ENCODE results near the gene MIA2. TPM values are rescaled to one million over a fixed set of nuclear protein-coding genes. Genes with fewer than 3 reads are reported as not detected.

Gene MIA2
- total RNA-seq, 2 experiments from 2014 or later: 19.1 to 19.5 TPM

- peaks cover 6% of the 10 kb centered on the region for H3K36me3 Mint-ChIP-seq
Measured at GRCh38 chr14:39432619-39433451, 199.1 kb downstream of the MIA2 start.

GRCh38 chr14:39433452-39433813, 199.7 kb downstream of the MIA2 start:
- H3K27ac Mint-ChIP-seq: peak overlapping the region; percentile 94
- no peaks in the 10 kb centered on the region for H3K27me3 Mint-ChIP-seq
- H3K36me3 Mint-ChIP-seq: peaks cover 6% of the 10 kb centered on the region
- H3K4me3 Mint-ChIP-seq: peak overlapping the region; percentile 87
- H3K9me3 Mint-ChIP-seq: no peaks in the 10 kb centered on the region
- H3K4me1 Mint-ChIP-seq: peaks cover 29% of the 10 kb centered on the region
- no peak for DNase-seq

More at GRCh38 chr14:39432619-39433451, 199.1 kb downstream of the MIA2 start:
- peak overlapping the region; percentile 87 for H3K4me3 Mint-ChIP-seq
- peaks cover 35% of the 10 kb centered on the region for H3K4me1 Mint-ChIP-seq
- H3K9me3 Mint-ChIP-seq: no peaks in the 10 kb centered on the region
- DNase-seq: peak; percentile 80
- H3K27ac Mint-ChIP-seq: peak overlapping the region; percentile 94
- H3K27me3 Mint-ChIP-seq: no peaks in the 10 kb centered on the region

GRCh38 chr14:39434401-39434800, 200.7 kb downstream of the MIA2 start:
- Mint-ChIP-seq H3K4me3 (no peak overlapping the region), H3K27ac (no peak overlapping the region), H3K9me3 (no peaks in the 10 kb centered on the region), H3K36me3 (peaks cover 6% of the 10 kb centered on the region), H3K4me1 (peaks cover 21% of the 10 kb centered on the region), H3K27me3 (no peaks in the 10 kb centered on the region)
- no peak for DNase-seq

- no peak overlapping the region for H3K27ac Mint-ChIP-seq
- no peak for DNase-seq
- no peaks in the 10 kb centered on the region for H3K27me3 Mint-ChIP-seq
- peaks cover 13% of the 10 kb centered on the region for H3K4me1 Mint-ChIP-seq
- H3K4me3 Mint-ChIP-seq: no peak overlapping the region
- H3K36me3 Mint-ChIP-seq: peaks cover 4% of the 10 kb centered on the region
- H3K9me3 Mint-ChIP-seq: no peaks in the 10 kb centered on the region
Measured at GRCh38 chr14:39435241-39435640, 201.5 kb downstream of the MIA2 start.

Other genes with a start within 250 kb of the MIA2 start
- 10 to 100 TPM; 36.3 to 38.1 TPM for gene SEC23A, start 130.7 kb upstream of the MIA2 start, total RNA-seq
- gene GEMIN2, start 119.6 kb upstream of the MIA2 start, total RNA-seq: 10 to 100 TPM; 25.8 to 26.4 TPM
- 10 to 100 TPM; 21.8 to 21.9 TPM for gene TRAPPC6B, start 63.6 kb upstream of the MIA2 start, total RNA-seq
- gene PNN, start 58.7 kb upstream of the MIA2 start, total RNA-seq: 100 to 1,000 TPM; 108 to 111 TPM
- gene FBXO33, start 198.5 kb downstream of the MIA2 start, total RNA-seq: 10 to 100 TPM; 21.8 TPM

Data from activated naive CD8-positive, alpha-beta T cell treated with anti-CD3 and anti-CD28 coated beads for 36 hours (primary cell).